Neural crest cell (in vitro differentiated cells): ENCODE results near the gene GNG5. TPM values are rescaled to one million over a fixed set of nuclear protein-coding genes. Genes with fewer than 3 reads are reported as not detected.

Experiments
- DNase-seq: peaks from one replicate; pipeline ENCODE4 v3.0.0; 2021; ENCODE audit warnings: low read depth, mixed read lengths, low spot score
- H3K27ac Mint-ChIP-seq: one replicate; pipeline ENCODE4 v1.8.0; 2021; ENCODE audit warnings: mild to moderate bottlenecking, mixed read lengths; ENCODE audit not compliant: unreplicated experiment
- H3K27me3 Mint-ChIP-seq: 2 replicates; pipeline ENCODE4 v1.8.0; 2021; ENCODE audit warnings: low read depth, mild to moderate bottlenecking, mixed read lengths
- H3K36me3 Mint-ChIP-seq: 2 replicates; pipeline ENCODE4 v1.8.0; 2021; ENCODE audit warnings: low read depth, mild to moderate bottlenecking, mixed read lengths
- H3K4me1 Mint-ChIP-seq: 2 replicates; pipeline ENCODE4 v1.8.0; 2021; ENCODE audit warnings: mixed read lengths
- H3K4me3 Mint-ChIP-seq: one replicate; pipeline ENCODE4 v1.8.0; 2021; ENCODE audit warnings: mild to moderate bottlenecking, mixed read lengths
- H3K9me3 Mint-ChIP-seq: 2 replicates; pipeline ENCODE4 v1.8.0; 2021; ENCODE audit warnings: mixed read lengths
- total RNA-seq: library from RNA; stranded (reverse); gene quantifications from 2 replicates; pipeline ENCODE4 v1.2.1, GENCODE V29; 2021
- TF ChIP-seq, protein P1 (sequence below): fragments of 200-600 bp; sonication (generic); conservative IDR thresholded peaks from 2 replicates; pipeline ENCODE4 v1.5.0; 2021; ENCODE audit warnings: antibody characterized with exemption, mild to moderate bottlenecking

The GNG5 gene
- total RNA-seq, 1 donor from 2014 or later = 123 TPM

DNA sequence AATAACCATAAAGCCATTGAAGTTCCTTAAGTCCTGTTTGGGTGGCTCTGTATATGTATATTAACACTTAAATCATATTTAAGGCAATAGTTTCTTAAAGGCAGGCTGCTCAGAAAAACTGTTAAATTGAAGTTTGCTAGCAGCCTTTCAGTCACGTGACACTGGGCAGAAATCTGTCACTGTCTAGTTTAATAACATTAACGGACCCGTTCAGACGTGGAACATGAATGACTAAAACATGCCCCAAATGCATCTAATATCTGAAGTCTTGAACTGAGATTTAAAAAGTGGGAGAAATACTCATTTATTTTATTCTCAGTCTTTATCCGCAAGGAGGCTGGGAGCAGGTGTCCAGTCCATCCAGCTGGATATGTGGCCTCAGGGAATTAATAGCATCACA lies 3.5 kb downstream of the GNG5 start:
- peak overlapping the region; percentile 95 for H3K4me3 Mint-ChIP-seq
- TF ChIP-seq, protein P1, sequence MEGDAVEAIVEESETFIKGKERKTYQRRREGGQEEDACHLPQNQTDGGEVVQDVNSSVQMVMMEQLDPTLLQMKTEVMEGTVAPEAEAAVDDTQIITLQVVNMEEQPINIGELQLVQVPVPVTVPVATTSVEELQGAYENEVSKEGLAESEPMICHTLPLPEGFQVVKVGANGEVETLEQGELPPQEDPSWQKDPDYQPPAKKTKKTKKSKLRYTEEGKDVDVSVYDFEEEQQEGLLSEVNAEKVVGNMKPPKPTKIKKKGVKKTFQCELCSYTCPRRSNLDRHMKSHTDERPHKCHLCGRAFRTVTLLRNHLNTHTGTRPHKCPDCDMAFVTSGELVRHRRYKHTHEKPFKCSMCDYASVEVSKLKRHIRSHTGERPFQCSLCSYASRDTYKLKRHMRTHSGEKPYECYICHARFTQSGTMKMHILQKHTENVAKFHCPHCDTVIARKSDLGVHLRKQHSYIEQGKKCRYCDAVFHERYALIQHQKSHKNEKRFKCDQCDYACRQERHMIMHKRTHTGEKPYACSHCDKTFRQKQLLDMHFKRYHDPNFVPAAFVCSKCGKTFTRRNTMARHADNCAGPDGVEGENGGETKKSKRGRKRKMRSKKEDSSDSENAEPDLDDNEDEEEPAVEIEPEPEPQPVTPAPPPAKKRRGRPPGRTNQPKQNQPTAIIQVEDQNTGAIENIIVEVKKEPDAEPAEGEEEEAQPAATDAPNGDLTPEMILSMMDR = no peak
- no peaks in the 10 kb centered on the region for H3K9me3 Mint-ChIP-seq
- H3K36me3 Mint-ChIP-seq = peaks cover 9% of the 10 kb centered on the region
- no peak overlapping the region for H3K27ac Mint-ChIP-seq
- H3K27me3 Mint-ChIP-seq = no peaks in the 10 kb centered on the region
- DNase-seq = no peak
- peaks cover 31% of the 10 kb centered on the region for H3K4me1 Mint-ChIP-seq

DNA sequence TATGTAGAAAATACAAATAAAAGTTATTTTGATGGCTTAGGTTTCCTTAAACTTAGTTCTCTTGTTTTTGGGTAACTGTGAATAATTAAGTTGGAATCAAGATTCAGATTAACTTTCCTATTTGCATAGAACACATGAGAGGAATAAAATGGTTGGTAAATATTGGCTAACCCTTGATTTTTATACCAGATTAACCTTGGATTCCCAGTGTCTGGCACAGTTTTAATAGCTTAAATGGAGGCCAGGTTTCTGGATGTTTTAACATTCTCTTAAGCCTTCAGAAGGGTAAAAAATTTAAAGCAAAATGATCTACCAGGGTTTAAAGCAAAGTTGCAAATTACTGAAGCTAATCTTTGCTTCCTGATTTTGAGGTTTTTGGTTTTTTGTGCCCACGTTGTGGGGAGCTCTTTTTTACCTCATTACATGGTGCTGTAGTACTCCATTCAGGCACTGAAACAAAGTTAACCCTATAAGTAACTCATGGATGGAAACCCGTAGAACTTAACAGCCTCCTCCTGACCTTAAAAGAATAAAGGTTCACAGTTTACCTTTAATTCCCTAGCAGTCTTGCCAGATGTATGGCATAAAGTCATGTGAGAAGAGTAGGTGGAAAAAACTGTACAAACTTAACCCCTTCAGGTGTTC lies 8.6 kb downstream of the GNG5 start:
- Mint-ChIP-seq H3K27me3 (no peaks in the 10 kb centered on the region), H3K4me1 (peaks cover 9% of the 10 kb centered on the region), H3K36me3 (peaks cover 16% of the 10 kb centered on the region), H3K27ac (no peak overlapping the region), H3K9me3 (no peaks in the 10 kb centered on the region), H3K4me3 (no peak overlapping the region)
- DNase-seq = no peak
- TF ChIP-seq, protein P1 = no peak

DNA sequence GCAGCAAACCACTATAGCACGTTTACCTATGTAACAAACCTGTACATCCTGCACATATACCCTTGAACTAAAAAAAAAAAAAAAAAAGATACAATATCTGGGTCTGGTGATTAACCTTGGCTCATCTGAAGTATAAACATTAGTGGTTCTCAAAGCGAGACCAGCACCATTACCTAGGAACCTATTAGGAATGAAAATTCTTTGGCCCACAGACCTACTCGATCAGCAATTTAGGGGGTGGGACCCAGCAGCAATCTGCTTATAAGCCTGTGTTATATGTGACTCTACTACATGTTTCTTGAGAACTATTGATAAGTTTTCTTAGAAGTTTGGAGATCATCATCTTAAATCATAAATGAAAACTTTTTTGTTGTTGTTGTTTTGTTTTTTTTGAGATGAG lies 9.9 kb downstream of the GNG5 start:
- no peaks in the 10 kb centered on the region for H3K27me3 Mint-ChIP-seq
- H3K4me1 Mint-ChIP-seq = peaks cover 6% of the 10 kb centered on the region
- TF ChIP-seq, protein P1 = no peak
- no peaks in the 10 kb centered on the region for H3K9me3 Mint-ChIP-seq
- no peak for DNase-seq
- H3K27ac Mint-ChIP-seq = no peak overlapping the region
- H3K4me3 Mint-ChIP-seq = no peak overlapping the region
- peaks cover 16% of the 10 kb centered on the region for H3K36me3 Mint-ChIP-seq

DNA sequence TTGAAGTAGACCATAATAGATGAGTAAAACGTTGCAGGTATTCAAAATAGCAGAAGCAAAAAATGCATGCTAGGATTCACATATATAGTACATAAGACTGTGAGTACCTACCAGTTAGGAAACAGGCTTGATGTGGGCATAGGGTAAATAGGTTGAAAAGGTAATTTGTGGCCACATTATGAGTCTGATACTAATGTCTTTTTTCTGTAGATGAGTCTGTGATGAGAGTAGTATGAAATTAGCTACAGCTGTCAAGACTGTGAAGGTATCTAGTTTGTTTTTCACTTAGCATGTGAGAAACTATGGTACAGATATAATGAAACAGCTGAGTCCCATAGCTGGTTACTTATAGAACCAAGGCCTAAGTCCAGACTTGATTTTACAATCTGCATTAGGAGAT lies 12.6 kb downstream of the GNG5 start:
- H3K9me3 Mint-ChIP-seq = no peaks in the 10 kb centered on the region
- no peak for DNase-seq
- H3K4me1 Mint-ChIP-seq = no peaks in the 10 kb centered on the region
- TF ChIP-seq, protein P1 = no peak
- no peak overlapping the region for H3K27ac Mint-ChIP-seq
- no peaks in the 10 kb centered on the region for H3K27me3 Mint-ChIP-seq
- no peak overlapping the region for H3K4me3 Mint-ChIP-seq
- peaks cover 19% of the 10 kb centered on the region for H3K36me3 Mint-ChIP-seq

DNA sequence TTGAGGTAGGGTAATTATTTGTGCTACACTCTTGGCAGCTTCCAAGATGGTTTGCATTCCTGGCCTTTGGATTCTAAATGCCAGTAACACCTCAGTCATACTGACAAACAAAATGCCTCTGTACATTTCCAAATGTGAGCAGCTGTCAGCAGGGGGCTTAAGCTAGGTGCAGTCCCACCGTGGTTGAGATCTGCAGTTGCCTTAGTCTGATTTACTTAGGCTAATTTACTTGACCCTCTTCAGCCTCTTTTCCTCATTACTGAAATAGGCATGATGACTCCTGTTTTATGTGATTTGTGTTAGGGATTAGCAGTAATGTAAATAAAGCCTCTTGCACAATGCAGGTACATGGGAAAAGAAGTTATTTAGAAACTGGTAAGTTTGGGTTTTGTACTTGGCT lies 13.7 kb downstream of the GNG5 start:
- TF ChIP-seq, protein P1 = no peak
- H3K27ac Mint-ChIP-seq = no peak overlapping the region
- no peak for DNase-seq
- peaks cover 15% of the 10 kb centered on the region for H3K36me3 Mint-ChIP-seq
- no peaks in the 10 kb centered on the region for H3K4me1 Mint-ChIP-seq
- H3K27me3 Mint-ChIP-seq = no peaks in the 10 kb centered on the region
- no peak overlapping the region for H3K4me3 Mint-ChIP-seq
- no peaks in the 10 kb centered on the region for H3K9me3 Mint-ChIP-seq
